A549 (cell line): ENCODE data around the gene TM4SF4. TPM values are rescaled to one million over a fixed set of nuclear protein-coding genes. Genes with fewer than 3 reads are reported as not detected.

Source experiments
- ATAC-seq, 2 experiments: fragments of 200-7000 bp in 1 of 2; fragments of >200 bp in 1 of 2; cut with Nextera tagmentation in 1 of 2; cut with Tn5 transposase in 1 of 2; 3 replicates each; pipeline versions ENCODE4 v1.8.0 to v1.9.1; 2018 to 2020; ENCODE audit warnings: mild to moderate bottlenecking in 1 of 2, moderate library complexity in 1 of 2
- CTCF ChIA-PET: fragments of 300-600 bp; sonication (Branson Sonifier 250); formaldehyde crosslinking; extraction: SDS; loops from one replicate; lab custom pipeline; 2021; ENCODE audit warnings: antibody characterized with exemption, inconsistent platforms; lab: Yijun Ruan, JAX
- POLR2A ChIA-PET: fragments of 350-600 bp; formaldehyde crosslinking; extraction: SDS; loops from one replicate; lab custom pipeline; 2021; ENCODE audit warnings: antibody characterized with exemption, inconsistent platforms; lab: Yijun Ruan, JAX
- DNase-seq, 2 experiments: peaks; one replicate each; pipeline versions ENCODE4 v3.0.0 to v3.0.0-alpha.2; 2011 to 2016; ENCODE audit warnings: low read depth in 1 of 2, low spot score in 1 of 2
- FAIRE-seq: peaks from 2 replicates; lab custom pipeline; 2011; peaks lifted over from hg19 to GRCh38; lab: Jason Lieb, UNC
- H3K27ac ChIP-seq, 2 experiments: fragments of >200 bp; sonication (Bioruptor Twin); formaldehyde crosslinking; 3 replicates each; pipeline ENCODE4 v1.5.1; 2016 to 2017
- H3K4me1 ChIP-seq: fragments of >200 bp; sonication (Bioruptor Twin); formaldehyde crosslinking; 3 replicates; pipeline ENCODE4 v1.6.1; 2016
- H3K4me2 ChIP-seq: fragments of >200 bp; sonication (Bioruptor Twin); formaldehyde crosslinking; 3 replicates; pipeline ENCODE4 v1.6.1; 2016
- H3K4me3 ChIP-seq: fragments of >200 bp; sonication (Bioruptor Twin); formaldehyde crosslinking; 3 replicates; pipeline ENCODE4 v1.5.1; 2016
- H3K9me3 ChIP-seq: fragments of >200 bp; sonication (Bioruptor Twin); formaldehyde crosslinking; 3 replicates; pipeline ENCODE4 v1.6.1; 2016
- BHLHE40 ChIP-seq: IDR thresholded peaks from 2 replicates; pipeline ENCODE4 v1.6.1; 2012; ENCODE audit warnings: low read depth, low read length, inconsistent platforms
- CBX2 ChIP-seq: fragments of 200-600 bp; sonication (generic); IDR thresholded peaks from 2 replicates; pipeline ENCODE4 v1.6.1; 2016; ENCODE audit warnings: low read depth, mild to moderate bottlenecking, borderline replicate concordance
- CEBPB ChIP-seq, 2 experiments: fragments of >200 bp in 1 of 2; sonication (Bioruptor Twin) in 1 of 2; formaldehyde crosslinking in 1 of 2; IDR thresholded peaks; 2 replicates each; pipeline ENCODE4 v1.6.1; 2012 to 2016
- CHD4 ChIP-seq: fragments of 200-600 bp; sonication (generic); IDR thresholded peaks from 2 replicates; pipeline ENCODE4 v1.6.1; 2016; ENCODE audit warnings: antibody characterized with exemption, mild to moderate bottlenecking, borderline replicate concordance
- EHF ChIP-seq: fragments of 250-450 bp; sonication (Bioruptor Pico); IDR thresholded peaks from 2 replicates; pipeline ENCODE4 v1.5.0; 2020; ENCODE audit warnings: mild to moderate bottlenecking
- EHMT2 ChIP-seq: fragments of 200-600 bp; sonication (generic); IDR thresholded peaks from 2 replicates; pipeline ENCODE4 v1.6.1; 2016; ENCODE audit warnings: antibody characterized with exemption, low read depth, mild to moderate bottlenecking, moderate library complexity
- ESRRA ChIP-seq: fragments of 150-350 bp; IDR thresholded peaks from 2 replicates; pipeline ENCODE4 v1.6.1; 2014; ENCODE audit warnings: mild to moderate bottlenecking, low read length, borderline replicate concordance
- GATA3 ChIP-seq: IDR thresholded peaks from 2 replicates; pipeline ENCODE4 v1.6.1; 2012; ENCODE audit warnings: borderline replicate concordance
- HEYL ChIP-seq: fragments of 250-450 bp; sonication (Bioruptor Pico); IDR thresholded peaks from 2 replicates; pipeline ENCODE4 v1.8.0; 2021; ENCODE audit warnings: mild to moderate bottlenecking, moderate library complexity
- JUNB ChIP-seq: fragments of >200 bp; sonication (Bioruptor Twin); formaldehyde crosslinking; IDR thresholded peaks from 2 replicates; pipeline ENCODE4 v1.6.1; 2016
- MAFK ChIP-seq: fragments of 450-650 bp; IDR thresholded peaks from 2 replicates; pipeline ENCODE4 v1.6.1; 2014; ENCODE audit not compliant: partially characterized antibody
- NFE2L2 ChIP-seq: fragments of 150-350 bp; conservative IDR thresholded peaks from 2 replicates; pipeline ENCODE4 v1.6.1; 2014; ENCODE audit warnings: low read length
- RAD21 ChIP-seq, 2 experiments: fragments of >200 bp in 1 of 2; sonication (Bioruptor Twin) in 1 of 2; formaldehyde crosslinking in 1 of 2; IDR thresholded peaks in 1 of 2; conservative IDR thresholded peaks in 1 of 2; 2 replicates in 1 of 2; 3 replicates in 1 of 2; pipeline ENCODE4 v1.6.1; 2012 to 2018; ENCODE audit warnings: inconsistent platforms in 1 of 2
- RCOR1 ChIP-seq: fragments of 150-350 bp; IDR thresholded peaks from 2 replicates; pipeline ENCODE4 v1.6.1; 2014; ENCODE audit warnings: antibody characterized with exemption, low read length, low read depth
- RFX5 ChIP-seq: fragments of 450-650 bp; IDR thresholded peaks from 2 replicates; pipeline ENCODE4 v1.7.1; 2014; ENCODE audit warnings: antibody characterized with exemption, mild to moderate bottlenecking, moderate library complexity
- SMC3 ChIP-seq: fragments of >200 bp; sonication (Bioruptor Twin); formaldehyde crosslinking; IDR thresholded peaks from 3 replicates; pipeline ENCODE4 v1.6.1; 2018; ENCODE audit warnings: inconsistent platforms
- SREBF2 ChIP-seq: fragments of 450-650 bp; IDR thresholded peaks from 2 replicates; pipeline ENCODE4 v1.6.1; 2014; ENCODE audit warnings: mild to moderate bottlenecking, moderate library complexity
- TFCP2L1 ChIP-seq: fragments of 250-450 bp; sonication (Bioruptor Pico); IDR thresholded peaks from 2 replicates; pipeline ENCODE4 v1.5.0; 2021; ENCODE audit warnings: mild to moderate bottlenecking
- ZC3H11A ChIP-seq: fragments of 450-650 bp; IDR thresholded peaks from 2 replicates; pipeline ENCODE4 v1.6.1; 2014; ENCODE audit warnings: antibody characterized with exemption, mild to moderate bottlenecking
- ZNF302 ChIP-seq: fragments of 250-450 bp; sonication (Bioruptor Pico); IDR thresholded peaks from 2 replicates; pipeline ENCODE4 v1.9.0; 2021; ENCODE audit warnings: inconsistent platforms, mild to moderate bottlenecking, moderate library complexity
- WGBS: methylation state at CpG from one replicate; pipeline ENCODE4 v1.1.6; 2017; ENCODE audit errors: missing lambda C conversion rate; 5-methylcytosine and 5-hydroxymethylcytosine counted together
- polyA plus RNA-seq, 4 experiments: library from polyadenylated mRNA; depleted of rRNA in 3 of 4; stranded (reverse); fragments of >200 nt; fragmentation: RNase III in 1 of 4; extraction: RNeasy Plus Mini Kit Qiagen cat#74134 plus additional on column Dnase treatment in 1 of 4; gene quantifications; 2 replicates in 3 of 4; 3 replicates in 1 of 4; pipeline ENCODE4 v1.2.3, GENCODE V29; 2011 to 2017
- TF ChIP-seq, protein P1 (sequence below): fragments of >200 bp; sonication (Bioruptor Twin); formaldehyde crosslinking; IDR thresholded peaks from 3 replicates; pipeline ENCODE4 v1.6.1; 2016
- TF ChIP-seq, protein P2 (sequence below): fragments of >200 bp; sonication (Bioruptor Twin); formaldehyde crosslinking; IDR thresholded peaks from 3 replicates; pipeline ENCODE4 v1.5.1; 2016
- TF ChIP-seq, protein P3 (sequence below): fragments of 250-450 bp; sonication (Bioruptor Pico); IDR thresholded peaks from 2 replicates; pipeline ENCODE4 v1.5.0; 2020; ENCODE audit warnings: low read depth, mild to moderate bottlenecking, moderate library complexity
- TF ChIP-seq, protein P4 (sequence below): IDR thresholded peaks from 2 replicates; pipeline ENCODE4 v1.6.1; 2012
- TF ChIP-seq, protein P5 (sequence below): fragments of >200 bp; sonication (Bioruptor Twin); formaldehyde crosslinking; IDR thresholded peaks from 2 replicates; pipeline ENCODE4 v1.6.1; 2016
- TF ChIP-seq, protein P6 (sequence below): fragments of 150-350 bp; IDR thresholded peaks from 2 replicates; pipeline ENCODE4 v1.6.1; 2014; ENCODE audit warnings: low read depth, mild to moderate bottlenecking, low read length
- TF ChIP-seq, protein P7 (sequence below): IDR thresholded peaks from 2 replicates; pipeline ENCODE4 v1.6.1; 2012; ENCODE audit warnings: low read depth, borderline replicate concordance
- TF ChIP-seq, protein P8 (sequence below): fragments of 450-650 bp; IDR thresholded peaks from 2 replicates; pipeline ENCODE4 v1.6.1; 2014; ENCODE audit warnings: antibody characterized with exemption

The TM4SF4 gene
- polyA plus RNA-seq, 2 of the 4 experiments (the other 2 are of a cell fraction): 17.4 to 45.2 TPM

DNA sequence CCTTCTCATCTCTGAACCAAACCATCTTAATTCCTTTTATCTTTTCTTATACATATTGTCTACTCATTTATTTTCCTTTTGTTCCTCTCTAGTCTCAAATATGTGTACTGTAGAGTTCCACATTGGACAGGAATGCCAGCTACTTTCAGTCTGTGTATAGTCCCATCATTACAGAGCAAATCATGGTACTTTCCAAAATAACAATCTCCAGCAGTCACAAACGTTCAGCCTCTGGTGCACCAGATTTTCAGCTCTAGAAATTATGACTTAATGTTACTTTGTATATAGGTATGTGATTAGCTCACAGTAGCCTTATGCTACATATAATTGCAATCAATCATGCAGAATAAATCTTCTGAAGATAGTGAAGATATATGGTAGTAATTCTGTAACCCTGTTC, 32.5 kb upstream of the TM4SF4 start:
- DNase-seq (no peak), ATAC-seq (no peak), FAIRE-seq (peak; percentile 7)
- ChIA-PET CTCF (interaction anchor here (1.0 kb wide), 1 partner anchor 11 kb away, joined by 4 read pairs; no protein-coding TSS in a partner anchor), POLR2A (no interaction called here)
- Histone ChIP-seq H3K27ac (no peak overlapping the region), H3K4me2 (no peak overlapping the region), H3K4me1 (peaks cover 8% of the 10 kb centered on the region), H3K9me3 (no peaks in the 10 kb centered on the region), H3K4me3 (no peak overlapping the region)
- 30% methylated on average over 1 of the region's 1 CpG for WGBS
- TF ChIP-seq, protein P1, sequence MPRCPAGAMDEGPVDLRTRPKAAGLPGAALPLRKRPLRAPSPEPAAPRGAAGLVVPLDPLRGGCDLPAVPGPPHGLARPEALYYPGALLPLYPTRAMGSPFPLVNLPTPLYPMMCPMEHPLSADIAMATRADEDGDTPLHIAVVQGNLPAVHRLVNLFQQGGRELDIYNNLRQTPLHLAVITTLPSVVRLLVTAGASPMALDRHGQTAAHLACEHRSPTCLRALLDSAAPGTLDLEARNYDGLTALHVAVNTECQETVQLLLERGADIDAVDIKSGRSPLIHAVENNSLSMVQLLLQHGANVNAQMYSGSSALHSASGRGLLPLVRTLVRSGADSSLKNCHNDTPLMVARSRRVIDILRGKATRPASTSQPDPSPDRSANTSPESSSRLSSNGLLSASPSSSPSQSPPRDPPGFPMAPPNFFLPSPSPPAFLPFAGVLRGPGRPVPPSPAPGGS: no peak
- TF ChIP-seq RAD21 (conservative IDR thresholded peaks at IDR 0.05 in 1 of 2, IDR thresholded peaks at IDR 0.05 in 1 of 2): no peak
- TF ChIP-seq, protein P2, sequence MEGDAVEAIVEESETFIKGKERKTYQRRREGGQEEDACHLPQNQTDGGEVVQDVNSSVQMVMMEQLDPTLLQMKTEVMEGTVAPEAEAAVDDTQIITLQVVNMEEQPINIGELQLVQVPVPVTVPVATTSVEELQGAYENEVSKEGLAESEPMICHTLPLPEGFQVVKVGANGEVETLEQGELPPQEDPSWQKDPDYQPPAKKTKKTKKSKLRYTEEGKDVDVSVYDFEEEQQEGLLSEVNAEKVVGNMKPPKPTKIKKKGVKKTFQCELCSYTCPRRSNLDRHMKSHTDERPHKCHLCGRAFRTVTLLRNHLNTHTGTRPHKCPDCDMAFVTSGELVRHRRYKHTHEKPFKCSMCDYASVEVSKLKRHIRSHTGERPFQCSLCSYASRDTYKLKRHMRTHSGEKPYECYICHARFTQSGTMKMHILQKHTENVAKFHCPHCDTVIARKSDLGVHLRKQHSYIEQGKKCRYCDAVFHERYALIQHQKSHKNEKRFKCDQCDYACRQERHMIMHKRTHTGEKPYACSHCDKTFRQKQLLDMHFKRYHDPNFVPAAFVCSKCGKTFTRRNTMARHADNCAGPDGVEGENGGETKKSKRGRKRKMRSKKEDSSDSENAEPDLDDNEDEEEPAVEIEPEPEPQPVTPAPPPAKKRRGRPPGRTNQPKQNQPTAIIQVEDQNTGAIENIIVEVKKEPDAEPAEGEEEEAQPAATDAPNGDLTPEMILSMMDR: no peak
- TF ChIP-seq ESRRA: no peak
- no peak for TF ChIP-seq NFE2L2
- TF ChIP-seq, protein P3, sequence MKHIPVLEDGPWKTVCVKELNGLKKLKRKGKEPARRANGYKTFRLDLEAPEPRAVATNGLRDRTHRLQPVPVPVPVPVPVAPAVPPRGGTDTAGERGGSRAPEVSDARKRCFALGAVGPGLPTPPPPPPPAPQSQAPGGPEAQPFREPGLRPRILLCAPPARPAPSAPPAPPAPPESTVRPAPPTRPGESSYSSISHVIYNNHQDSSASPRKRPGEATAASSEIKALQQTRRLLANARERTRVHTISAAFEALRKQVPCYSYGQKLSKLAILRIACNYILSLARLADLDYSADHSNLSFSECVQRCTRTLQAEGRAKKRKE (CRISPR knock-in tag): no peak
- TF ChIP-seq TFCP2L1 (CRISPR knock-in tag): no peak
- no peak for TF ChIP-seq HEYL (CRISPR knock-in tag)
- no peak for TF ChIP-seq SREBF2
- TF ChIP-seq, protein P4, sequence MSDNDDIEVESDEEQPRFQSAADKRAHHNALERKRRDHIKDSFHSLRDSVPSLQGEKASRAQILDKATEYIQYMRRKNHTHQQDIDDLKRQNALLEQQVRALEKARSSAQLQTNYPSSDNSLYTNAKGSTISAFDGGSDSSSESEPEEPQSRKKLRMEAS: no peak
- TF ChIP-seq JUNB: no peak
- no peak for TF ChIP-seq SMC3
- no peak for TF ChIP-seq EHMT2
- TF ChIP-seq, protein P5, sequence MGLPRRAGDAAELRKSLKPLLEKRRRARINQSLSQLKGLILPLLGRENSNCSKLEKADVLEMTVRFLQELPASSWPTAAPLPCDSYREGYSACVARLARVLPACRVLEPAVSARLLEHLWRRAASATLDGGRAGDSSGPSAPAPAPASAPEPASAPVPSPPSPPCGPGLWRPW: no peak
- no peak for TF ChIP-seq BHLHE40
- TF ChIP-seq CBX2: no peak
- TF ChIP-seq ZC3H11A: no peak
- TF ChIP-seq EHF (CRISPR knock-in tag): no peak
- TF ChIP-seq, protein P6, sequence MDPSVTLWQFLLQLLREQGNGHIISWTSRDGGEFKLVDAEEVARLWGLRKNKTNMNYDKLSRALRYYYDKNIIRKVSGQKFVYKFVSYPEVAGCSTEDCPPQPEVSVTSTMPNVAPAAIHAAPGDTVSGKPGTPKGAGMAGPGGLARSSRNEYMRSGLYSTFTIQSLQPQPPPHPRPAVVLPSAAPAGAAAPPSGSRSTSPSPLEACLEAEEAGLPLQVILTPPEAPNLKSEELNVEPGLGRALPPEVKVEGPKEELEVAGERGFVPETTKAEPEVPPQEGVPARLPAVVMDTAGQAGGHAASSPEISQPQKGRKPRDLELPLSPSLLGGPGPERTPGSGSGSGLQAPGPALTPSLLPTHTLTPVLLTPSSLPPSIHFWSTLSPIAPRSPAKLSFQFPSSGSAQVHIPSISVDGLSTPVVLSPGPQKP: no peak

DNA sequence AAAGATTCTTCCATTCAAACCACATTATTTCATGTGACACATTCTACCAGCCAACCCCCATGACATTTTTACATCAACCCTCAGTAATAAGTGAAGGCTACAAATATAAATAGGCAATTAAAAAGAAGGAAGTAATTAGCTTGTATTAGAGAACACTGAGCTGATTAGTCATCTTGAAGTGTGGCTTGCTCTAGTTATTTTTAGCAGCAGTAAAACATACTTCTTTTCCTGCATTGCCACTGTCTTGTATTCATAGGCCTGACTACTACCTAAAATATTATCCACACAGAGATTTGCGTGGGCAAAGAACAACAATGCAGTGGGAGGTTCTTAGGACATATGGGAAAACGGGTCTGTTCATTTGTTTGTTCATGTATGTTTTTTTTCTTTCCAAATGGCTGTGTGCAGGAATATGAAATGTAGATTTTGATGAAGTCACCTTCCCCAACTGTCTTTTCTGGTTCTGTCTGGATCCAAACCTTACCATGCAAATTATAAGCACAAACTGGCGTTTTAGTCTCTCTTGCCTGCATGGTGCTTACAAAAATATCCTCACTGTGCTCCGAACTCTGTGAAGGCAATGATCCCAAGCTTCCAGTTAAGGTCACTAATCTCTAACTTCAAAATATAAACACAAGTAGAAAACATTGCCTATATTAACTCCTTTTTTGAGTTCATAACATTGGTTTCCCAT, 31.5 kb upstream of the TM4SF4 start:
- Histone ChIP-seq H3K4me3 (no peak overlapping the region), H3K4me1 (peaks cover 9% of the 10 kb centered on the region), H3K27ac (peak overlapping the region in 1 of 2 experiments; percentile 36; a peak in 1 of 6 replicates), H3K9me3 (no peaks in the 10 kb centered on the region), H3K4me2 (peak overlapping the region; percentile 20; the same call in 2 of the 3 replicates)
- ChIA-PET CTCF (interaction anchor here (0.6 to 1.0 kb wide), 3 partner anchors 12 to 87 kb away, joined by 3 to 4 read pairs (median 3); no protein-coding TSS in a partner anchor), POLR2A (no interaction called here)
- WGBS: 56% methylated on average over 4 of the region's 4 CpGs
- TF ChIP-seq RFX5 (no peak), JUNB (no peak), ZNF302 (CRISPR knock-in tag) (no peak), RCOR1 (no peak), ZC3H11A (no peak), GATA3 (no peak), CHD4 (no peak), CEBPB (IDR thresholded peaks at IDR 0.05) (no peak), MAFK (no peak)
- TF ChIP-seq, protein P7, sequence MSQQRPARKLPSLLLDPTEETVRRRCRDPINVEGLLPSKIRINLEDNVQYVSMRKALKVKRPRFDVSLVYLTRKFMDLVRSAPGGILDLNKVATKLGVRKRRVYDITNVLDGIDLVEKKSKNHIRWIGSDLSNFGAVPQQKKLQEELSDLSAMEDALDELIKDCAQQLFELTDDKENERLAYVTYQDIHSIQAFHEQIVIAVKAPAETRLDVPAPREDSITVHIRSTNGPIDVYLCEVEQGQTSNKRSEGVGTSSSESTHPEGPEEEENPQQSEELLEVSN: no peak
- TF ChIP-seq, protein P8, sequence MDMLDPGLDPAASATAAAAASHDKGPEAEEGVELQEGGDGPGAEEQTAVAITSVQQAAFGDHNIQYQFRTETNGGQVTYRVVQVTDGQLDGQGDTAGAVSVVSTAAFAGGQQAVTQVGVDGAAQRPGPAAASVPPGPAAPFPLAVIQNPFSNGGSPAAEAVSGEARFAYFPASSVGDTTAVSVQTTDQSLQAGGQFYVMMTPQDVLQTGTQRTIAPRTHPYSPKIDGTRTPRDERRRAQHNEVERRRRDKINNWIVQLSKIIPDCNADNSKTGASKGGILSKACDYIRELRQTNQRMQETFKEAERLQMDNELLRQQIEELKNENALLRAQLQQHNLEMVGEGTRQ: no peak
- no peak for DNase-seq
- no peak for ATAC-seq
- no peak for FAIRE-seq
